H1 (cell line): ENCODE measurements around the gene SH3RF3. TPM values are rescaled to one million over a fixed set of nuclear protein-coding genes. Genes with fewer than 3 reads are reported as not detected.

Experiments used
- ASH2L ChIP-seq: fragments of 200-600, 300-600 bp; sonication (generic); IDR thresholded peaks from one replicate; pipeline ENCODE4 v1.7.1; 2017; ENCODE audit warnings: low read length
- BCL11A ChIP-seq, 2 experiments: IDR thresholded peaks; one replicate each; pipeline ENCODE4 v1.6.1; 2011; ENCODE audit warnings: low read depth in 2 of 2, low read length in 2 of 2, mild to moderate bottlenecking in 2 of 2
- CHD7 ChIP-seq: fragments of 300-600 bp; sonication (generic); IDR thresholded peaks from 2 replicates; pipeline ENCODE4 v1.7.1; 2012; ENCODE audit warnings: low read length, moderate library complexity, mild to moderate bottlenecking, inconsistent platforms; ENCODE audit not compliant: insufficient replicate concordance
- EZH2 ChIP-seq: fragments of 200-600 bp; sonication (generic); IDR thresholded peaks from 2 replicates; pipeline ENCODE4 v1.7.1; 2012; ENCODE audit warnings: low read depth, mild to moderate bottlenecking, moderate library complexity, low read length, inconsistent platforms; ENCODE audit not compliant: severe bottlenecking
- KDM5A ChIP-seq: fragments of 200-600 bp; IDR thresholded peaks from 2 replicates; pipeline ENCODE4 v1.7.1; 2012; ENCODE audit warnings: mild to moderate bottlenecking, low read length, inconsistent platforms, mixed read lengths
- polyA plus RNA-seq, 7 experiments: library from polyadenylated mRNA; depleted of rRNA in 3 of 7; stranded (reverse) in 5 of 7; unstranded in 2 of 7; fragments of >200 nt in 5 of 7; fragments of 200-250 nt in 2 of 7; gene quantifications; 1 replicate in 5 of 7; 2 replicates in 1 of 7; 4 replicates in 1 of 7; pipeline versions ENCODE4 v1.2.1 to v1.2.3, GENCODE V29; 2011 to 2013; ENCODE audit warnings: missing spikeins in 2 of 7, mixed read lengths in 2 of 7
- total RNA-seq: library from RNA; stranded (reverse); fragmentation: NEBNext Ultra II Directional; extraction: Animal tissue kit (Norgen Biotek cat#: 25700); gene quantifications from 2 replicates; pipeline ENCODE4 v1.2.1, GENCODE V29; 2021

The SH3RF3 gene
- total and polyA plus RNA-seq, 2 of the 8 experiments (the other 6 are each of a cell fraction or from before 2014, with no cell fraction given), result 0.11 to 0.65 TPM

GRCh38 chr2:109202486-109202885 is 73.5 kb downstream of the SH3RF3 start (continued):
- TF ChIP-seq CHD7 (no peak), BCL11A (IDR thresholded peaks at IDR 0.05; ENCODE audit: low read depth in 2 of 2, low read length in 2 of 2) (no peak), KDM5A (no peak), ASH2L (no peak), EZH2 (no peak)
- TF ChIP-seq, all 59 proteins: peak for 0
